GM12878 (cell line): ENCODE results near the gene FOXL1. TPM values are rescaled to one million over a fixed set of nuclear protein-coding genes. Genes with fewer than 3 reads are reported as not detected.

Experiments used
- ATAC-seq: fragments of 200-7000 bp; cut with Tn5 transposase; 3 replicates; pipeline ENCODE4 v1.9.1; 2020; ENCODE audit warnings: mild to moderate bottlenecking, moderate library complexity
- BruUV-seq: library from RNA; stranded (reverse); fragments of 400-500 nt; replicated peaks from 2 replicates; lab custom pipeline; 2021; lab: Mats Ljungman, UMichigan
- CTCF ChIA-PET: fragments of 300-600 bp; sonication (Branson Sonifier 250); formaldehyde crosslinking; extraction: SDS; loops from one replicate; lab custom pipeline; 2021; ENCODE audit warnings: inconsistent platforms; lab: Yijun Ruan, JAX
- POLR2A ChIA-PET: fragments of 350-600 bp; formaldehyde crosslinking; extraction: SDS; loops from one replicate; lab custom pipeline; 2021; ENCODE audit warnings: inconsistent platforms; lab: Charles Lee
- RAD21 ChIA-PET: fragments of 300-600 bp; sonication (Branson Sonifier 250); formaldehyde crosslinking; loops from one replicate; lab custom pipeline; 2023; ENCODE audit warnings: antibody characterized with exemption; ENCODE audit not compliant: unreplicated experiment; lab: Charles Lee
- SMC1A ChIA-PET: fragments of 300-600 bp; sonication (Branson Sonifier 250); formaldehyde crosslinking; loops from one replicate; lab custom pipeline; 2023; ENCODE audit not compliant: unreplicated experiment, uncharacterized antibody; lab: Charles Lee
- DNase-seq: peaks from one replicate; pipeline ENCODE4 v3.0.0-alpha.2; 2011; ENCODE audit warnings: low read depth, low spot score
- FAIRE-seq: peaks from 3 replicates; lab custom pipeline; 2011; peaks lifted over from hg19 to GRCh38; lab: Jason Lieb, UNC
- H2AFZ ChIP-seq: 2 replicates; pipeline ENCODE4 v1.6.0; 2011; ENCODE audit warnings: low read depth, low read length, control low read depth; ENCODE audit not compliant: control insufficient read depth
- H3K27ac ChIP-seq: 2 replicates; pipeline ENCODE4 v1.5.1; 2011; ENCODE audit warnings: control low read depth; ENCODE audit not compliant: control insufficient read depth, insufficient read depth
- H3K27me3 ChIP-seq, 2 experiments: replicated peaks in 1 of 2; 2 replicates each; pipeline versions ENCODE4 v1.6.0 to v1.6.1; 2011; ENCODE audit warnings: low read length in 1 of 2; ENCODE audit not compliant: control insufficient read depth in 2 of 2, insufficient read depth in 2 of 2
- H3K36me3 ChIP-seq, 2 experiments: 2 replicates each; pipeline ENCODE4 v1.5.1; 2011; ENCODE audit warnings: low read length in 1 of 2; ENCODE audit not compliant: control insufficient read depth in 2 of 2, insufficient read depth in 2 of 2
- H3K4me1 ChIP-seq: 2 replicates; pipeline ENCODE4 v1.6.1; 2011; ENCODE audit warnings: mild to moderate bottlenecking, low read length, moderate library complexity, mixed read lengths; ENCODE audit not compliant: control insufficient read depth, insufficient read depth
- H3K4me2 ChIP-seq: 2 replicates; pipeline ENCODE4 v1.6.0; 2011; ENCODE audit warnings: control low read depth; ENCODE audit not compliant: control insufficient read depth, insufficient read depth
- H3K4me3 ChIP-seq: fragments of 200-600 bp; sonication (generic); 2 replicates; pipeline ENCODE4 v1.5.1; 2016
- H3K79me2 ChIP-seq: 2 replicates; pipeline ENCODE4 v1.6.0; 2011; ENCODE audit warnings: low read length; ENCODE audit not compliant: control insufficient read depth, insufficient read depth
- H3K9ac ChIP-seq: 2 replicates; pipeline ENCODE4 v1.8.0; 2011; ENCODE audit warnings: low read length, control low read depth, mixed read lengths; ENCODE audit not compliant: control insufficient read depth, insufficient read depth
- H3K9me3 ChIP-seq: replicated peaks from 3 replicates; pipeline ENCODE4 v1.5.1; 2011; ENCODE audit warnings: mild to moderate bottlenecking, low read length; ENCODE audit not compliant: control insufficient read depth, insufficient read depth
- H4K20me1 ChIP-seq: 2 replicates; pipeline ENCODE4 v1.6.0; 2011; ENCODE audit not compliant: control insufficient read depth, insufficient read depth
- IKZF1 ChIP-seq: fragments of 450-650 bp; conservative IDR thresholded peaks from 2 replicates; pipeline ENCODE4 v1.6.1; 2017; ENCODE audit warnings: antibody characterized with exemption, mild to moderate bottlenecking
- NFXL1 ChIP-seq: fragments of 450-650 bp; IDR thresholded peaks from 2 replicates; pipeline ENCODE4 v1.6.1; 2017; ENCODE audit warnings: antibody characterized with exemption, mild to moderate bottlenecking, borderline replicate concordance
- ZSCAN29 ChIP-seq: fragments of 450-650 bp; IDR thresholded peaks from 2 replicates; pipeline ENCODE4 v1.6.1; 2017; ENCODE audit warnings: mild to moderate bottlenecking, moderate library complexity
- WGBS: methylation state at CpG from one replicate; pipeline ENCODE4 v1.1.6; 2016; ENCODE audit warnings: low lambda C conversion rate; ENCODE audit not compliant: insufficient replicate concordance, insufficient coverage; ENCODE audit errors: missing lambda C conversion rate; 5-methylcytosine and 5-hydroxymethylcytosine counted together
- in situ Hi-C: fragments of 300-500 bp; cut with MboI; formaldehyde crosslinking; loops from 9 replicates; pipeline ENCODE4 v1.14.3; 2018; ENCODE audit warnings: mixed read lengths
- intact Hi-C: fragments of 100-400 bp; cut with micrococcal nuclease; formaldehyde crosslinking; loops from one replicate; pipeline ENCODE4 v1.14.2; 2022; ENCODE audit not compliant: unreplicated experiment
- polyA plus RNA-seq, 11 experiments: library from polyadenylated mRNA; depleted of rRNA in 4 of 11; unstranded in 6 of 11; stranded (reverse) in 5 of 11; fragments of >200 nt; fragmentation: Nextera tagmentation in 4 of 11; fragmentation: Illumina TruSeq in 1 of 11; extraction: Ambion mirVana in 4 of 11; extraction: Trizol in 1 of 11; gene quantifications; 1 replicate in 1 of 11; 2 replicates in 10 of 11; pipeline versions ENCODE4 v1.2.1 to v1.2.3, GENCODE V29; 2011 to 2016; ENCODE audit warnings: inconsistent platforms in 2 of 11, missing spikeins in 2 of 11, low read depth in 1 of 11
- total RNA-seq, 4 experiments: library from RNA; depleted of rRNA in 3 of 4; stranded (reverse); fragments of >200 nt in 3 of 4; fragmentation: Illumina TruSeq in 1 of 4; extraction: Trizol in 1 of 4; gene quantifications; 2 replicates each; pipeline versions ENCODE4 v1.2.1 to v1.2.3, GENCODE V29; 2013 to 2021
- TF ChIP-seq, protein P1 (sequence below): fragments of 450-650 bp; IDR thresholded peaks from 2 replicates; pipeline ENCODE4 v1.6.1; 2018; ENCODE audit warnings: borderline replicate concordance, mild to moderate bottlenecking; ENCODE audit not compliant: partially characterized antibody
- TF ChIP-seq, protein P2 (sequence below): fragments of 450-650 bp; IDR thresholded peaks from 2 replicates; pipeline ENCODE4 v1.6.1; 2017; ENCODE audit warnings: mild to moderate bottlenecking
- TF ChIP-seq, protein P3 (sequence below): IDR thresholded peaks from 2 replicates; pipeline ENCODE4 v1.6.1; 2011; ENCODE audit warnings: low read depth, mild to moderate bottlenecking, low read length, moderate library complexity, borderline replicate concordance; ENCODE audit errors: extremely low read depth

The FOXL1 gene
- total and polyA plus RNA-seq, 10 of the 15 experiments (the other 5 are each of a cell fraction or from before 2014, with no cell fraction given): 0.05 TPM; not detected in 9

DNA sequence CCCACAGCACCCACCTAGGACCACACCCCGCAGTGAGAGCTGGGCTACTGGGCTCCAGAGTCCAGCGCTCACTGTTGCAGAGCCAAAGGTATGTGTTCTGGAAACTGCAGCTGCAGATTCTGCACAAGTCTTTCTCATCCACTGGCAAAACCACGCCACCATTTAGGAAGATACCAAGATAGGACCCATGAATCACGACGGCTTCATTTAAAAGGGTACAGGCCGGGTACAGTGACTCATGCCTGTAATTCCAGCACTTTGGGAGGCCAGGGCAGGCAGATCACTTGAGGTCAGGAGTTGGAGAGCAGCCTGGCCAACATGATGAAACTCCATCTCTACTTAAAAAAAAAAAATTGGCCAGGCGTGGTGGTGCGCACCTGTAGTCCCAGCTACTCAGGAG lies 49.2 kb upstream of the FOXL1 start:
- no TSS peak for BruUV-seq
- FAIRE-seq: no peak

More for the DNA sequence above, 49.2 kb upstream of the FOXL1 start:
- Histone ChIP-seq H3K27ac (no peak overlapping the region), H2AFZ (no peak overlapping the region), H3K4me2 (no peak overlapping the region), H3K27me3 (no peaks in the 10 kb centered on the region), H3K9ac (no peak overlapping the region), H3K4me3 (no peak overlapping the region), H3K36me3 (no peaks in the 10 kb centered on the region; a peak in 1 of 4 replicates), H4K20me1 (no peaks in the 10 kb centered on the region; the same call in 1 of the 2 replicates), H3K4me1 (no peaks in the 10 kb centered on the region), H3K9me3 (no peaks in the 10 kb centered on the region), H3K79me2 (no peaks in the 10 kb centered on the region)
- no peak for DNase-seq
- SMC1A ChIA-PET: no interaction called here
- TF ChIP-seq, protein P1, sequence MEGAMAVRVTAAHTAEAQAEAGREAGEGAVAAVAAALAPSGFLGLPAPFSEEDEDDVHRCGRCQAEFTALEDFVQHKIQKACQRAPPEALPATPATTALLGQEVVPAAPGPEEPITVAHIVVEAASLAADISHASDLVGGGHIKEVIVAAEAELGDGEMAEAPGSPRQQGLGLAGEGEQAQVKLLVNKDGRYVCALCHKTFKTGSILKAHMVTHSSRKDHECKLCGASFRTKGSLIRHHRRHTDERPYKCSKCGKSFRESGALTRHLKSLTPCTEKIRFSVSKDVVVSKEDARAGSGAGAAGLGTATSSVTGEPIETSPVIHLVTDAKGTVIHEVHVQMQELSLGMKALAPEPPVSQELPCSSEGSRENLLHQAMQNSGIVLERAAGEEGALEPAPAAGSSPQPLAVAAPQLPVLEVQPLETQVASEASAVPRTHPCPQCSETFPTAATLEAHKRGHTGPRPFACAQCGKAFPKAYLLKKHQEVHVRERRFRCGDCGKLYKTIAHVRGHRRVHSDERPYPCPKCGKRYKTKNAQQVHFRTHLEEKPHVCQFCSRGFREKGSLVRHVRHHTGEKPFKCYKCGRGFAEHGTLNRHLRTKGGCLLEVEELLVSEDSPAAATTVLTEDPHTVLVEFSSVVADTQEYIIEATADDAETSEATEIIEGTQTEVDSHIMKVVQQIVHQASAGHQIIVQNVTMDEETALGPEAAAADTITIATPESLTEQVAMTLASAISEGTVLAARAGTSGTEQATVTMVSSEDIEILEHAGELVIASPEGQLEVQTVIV: no peak
- TF ChIP-seq NFXL1 (no peak), ZSCAN29 (no peak), IKZF1 (no peak)
- TF ChIP-seq, protein P2, sequence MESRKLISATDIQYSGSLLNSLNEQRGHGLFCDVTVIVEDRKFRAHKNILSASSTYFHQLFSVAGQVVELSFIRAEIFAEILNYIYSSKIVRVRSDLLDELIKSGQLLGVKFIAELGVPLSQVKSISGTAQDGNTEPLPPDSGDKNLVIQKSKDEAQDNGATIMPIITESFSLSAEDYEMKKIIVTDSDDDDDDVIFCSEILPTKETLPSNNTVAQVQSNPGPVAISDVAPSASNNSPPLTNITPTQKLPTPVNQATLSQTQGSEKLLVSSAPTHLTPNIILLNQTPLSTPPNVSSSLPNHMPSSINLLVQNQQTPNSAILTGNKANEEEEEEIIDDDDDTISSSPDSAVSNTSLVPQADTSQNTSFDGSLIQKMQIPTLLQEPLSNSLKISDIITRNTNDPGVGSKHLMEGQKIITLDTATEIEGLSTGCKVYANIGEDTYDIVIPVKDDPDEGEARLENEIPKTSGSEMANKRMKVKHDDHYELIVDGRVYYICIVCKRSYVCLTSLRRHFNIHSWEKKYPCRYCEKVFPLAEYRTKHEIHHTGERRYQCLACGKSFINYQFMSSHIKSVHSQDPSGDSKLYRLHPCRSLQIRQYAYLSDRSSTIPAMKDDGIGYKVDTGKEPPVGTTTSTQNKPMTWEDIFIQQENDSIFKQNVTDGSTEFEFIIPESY: no peak
- TF ChIP-seq, protein P3, sequence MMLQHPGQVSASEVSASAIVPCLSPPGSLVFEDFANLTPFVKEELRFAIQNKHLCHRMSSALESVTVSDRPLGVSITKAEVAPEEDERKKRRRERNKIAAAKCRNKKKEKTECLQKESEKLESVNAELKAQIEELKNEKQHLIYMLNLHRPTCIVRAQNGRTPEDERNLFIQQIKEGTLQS: no peak
- POLR2A ChIA-PET: no interaction called here
- no peak for ATAC-seq
- in situ Hi-C loops: no loop called here
- 90% methylated on average over 8 of the region's 8 CpGs for WGBS
- intact Hi-C loops: no loop called here
- CTCF ChIA-PET: interaction anchor here (2.3 kb wide), 1 partner anchor 11 kb away, joined by 10 read pairs; no protein-coding TSS in a partner anchor
- RAD21 ChIA-PET: no interaction called here
